Suppressor macrophage treated with lipopolysaccharide for 1 hour (primary cell): ENCODE results near the gene GPRIN3.
A peak's percentile ranks its signal among the peaks of the same experiment; 100 is the strongest.

Source experiments
- DNase-seq, 3 donors: peaks; one replicate each; pipeline ENCODE4 v3.0.0-alpha.2; 2020 to 2022

Gene GPRIN3

GRCh38 chr4:89307446-89308160 lies at the start of gene GPRIN3:
Gene GPRIN3 (minus strand): TSS chr4:89307800. CDS start chr4:89250110, 57,690 bp downstream.
- peak; percentile 70 to 81 (median 76) for DNase-seq

- DNase-seq: no peak
Observed at GRCh38 chr4:89357340-89357739, 49.7 kb upstream of the GPRIN3 start.

GRCh38 chr4:89356086-89356485 lies 48.5 kb upstream of the GPRIN3 start:
- no peak for DNase-seq

GRCh38 chr4:89353514-89353913 lies 45.9 kb upstream of the GPRIN3 start:
- DNase-seq: no peak

GRCh38 chr4:89352541-89352940 lies 44.9 kb upstream of the GPRIN3 start:
- no peak for DNase-seq

GRCh38 chr4:89351201-89351600 lies 43.6 kb upstream of the GPRIN3 start:
- DNase-seq: no peak

- no peak for DNase-seq
Observed at GRCh38 chr4:89347363-89348025, 39.9 kb upstream of the GPRIN3 start.

GRCh38 chr4:89344571-89344970 lies 37.0 kb upstream of the GPRIN3 start:
- DNase-seq: no peak

- no peak for DNase-seq
Observed at GRCh38 chr4:89338206-89338605, 30.6 kb upstream of the GPRIN3 start.

GRCh38 chr4:89337681-89338080 lies 30.1 kb upstream of the GPRIN3 start:
- no peak for DNase-seq

- DNase-seq: peak in 1 of 3 donors; percentile 51
Observed at GRCh38 chr4:89336818-89337420, 29.3 kb upstream of the GPRIN3 start.

- DNase-seq: no peak
Observed at GRCh38 chr4:89334830-89335229, 27.2 kb upstream of the GPRIN3 start.

GRCh38 chr4:89334311-89334710 lies 26.7 kb upstream of the GPRIN3 start:
- peak in 2 of 3 donors; percentile 34 to 55 for DNase-seq

- DNase-seq: peak; percentile 76 to 83 (median 83)
Observed at GRCh38 chr4:89331686-89332544, 24.3 kb upstream of the GPRIN3 start.

GRCh38 chr4:89331197-89331596 lies 23.6 kb upstream of the GPRIN3 start:
- DNase-seq: no peak

GRCh38 chr4:89329280-89329679 lies 21.7 kb upstream of the GPRIN3 start:
- no peak for DNase-seq

GRCh38 chr4:89324671-89325070 lies 17.1 kb upstream of the GPRIN3 start:
- peak; percentile 92 to 99 (median 96) for DNase-seq

- peak in 1 of 3 donors; percentile 54 for DNase-seq
Observed at GRCh38 chr4:89322671-89323070, 15.1 kb upstream of the GPRIN3 start.

GRCh38 chr4:89319756-89320155 lies 12.2 kb upstream of the GPRIN3 start:
- no peak for DNase-seq

- peak; percentile 59 to 83 (median 78) for DNase-seq
Observed at GRCh38 chr4:89316931-89317366, 9.3 kb upstream of the GPRIN3 start.

GRCh38 chr4:89316211-89316610 lies 8.6 kb upstream of the GPRIN3 start:
- DNase-seq: peak; percentile 30 to 53 (median 53)

- DNase-seq: no peak
Observed at GRCh38 chr4:89314291-89314690, 6.7 kb upstream of the GPRIN3 start.

- DNase-seq: no peak
Observed at GRCh38 chr4:89312066-89312465, 4.5 kb upstream of the GPRIN3 start.
